Progenitor cell of endocrine pancreas (in vitro differentiated cells): ENCODE measurements around the gene AGO3. TPM values are rescaled to one million over a fixed set of nuclear protein-coding genes. Genes with fewer than 3 reads are reported as not detected.

Source experiments
- DNase-seq: peaks from one replicate; pipeline ENCODE4 v3.0.0; 2021; ENCODE audit warnings: low spot score; ENCODE audit not compliant: unreplicated experiment
- H3K27ac Mint-ChIP-seq: 2 replicates; pipeline ENCODE4 v1.8.0; 2021; ENCODE audit warnings: mild to moderate bottlenecking, moderate library complexity, mixed read lengths
- H3K27me3 Mint-ChIP-seq: 2 replicates; pipeline ENCODE4 v1.8.0; 2021; ENCODE audit warnings: mixed read lengths
- H3K36me3 Mint-ChIP-seq: 2 replicates; pipeline ENCODE4 v1.8.0; 2022; ENCODE audit warnings: mixed read lengths; ENCODE audit not compliant: insufficient read depth
- H3K4me1 Mint-ChIP-seq: 2 replicates; pipeline ENCODE4 v1.8.0; 2021; ENCODE audit warnings: low read depth, mixed read lengths
- H3K4me3 Mint-ChIP-seq: 2 replicates; pipeline ENCODE4 v1.8.0; 2021; ENCODE audit warnings: low read depth, mild to moderate bottlenecking, moderate library complexity, mixed read lengths
- H3K9me3 Mint-ChIP-seq: 2 replicates; pipeline ENCODE4 v1.8.0; 2021; ENCODE audit warnings: low read depth, mixed read lengths
- total RNA-seq: library from RNA; stranded (reverse); gene quantifications from 2 replicates; pipeline ENCODE4 v1.2.1, GENCODE V29; 2021
- TF ChIP-seq, protein P1 (sequence below): fragments of 200-600 bp; sonication (generic); IDR thresholded peaks from one replicate; pipeline ENCODE4 v1.5.0; 2021; ENCODE audit warnings: antibody characterized with exemption, mild to moderate bottlenecking; ENCODE audit not compliant: unreplicated experiment

Gene AGO3
- total RNA-seq, 1 donor from 2014 or later, result 40.8 TPM

DNA sequence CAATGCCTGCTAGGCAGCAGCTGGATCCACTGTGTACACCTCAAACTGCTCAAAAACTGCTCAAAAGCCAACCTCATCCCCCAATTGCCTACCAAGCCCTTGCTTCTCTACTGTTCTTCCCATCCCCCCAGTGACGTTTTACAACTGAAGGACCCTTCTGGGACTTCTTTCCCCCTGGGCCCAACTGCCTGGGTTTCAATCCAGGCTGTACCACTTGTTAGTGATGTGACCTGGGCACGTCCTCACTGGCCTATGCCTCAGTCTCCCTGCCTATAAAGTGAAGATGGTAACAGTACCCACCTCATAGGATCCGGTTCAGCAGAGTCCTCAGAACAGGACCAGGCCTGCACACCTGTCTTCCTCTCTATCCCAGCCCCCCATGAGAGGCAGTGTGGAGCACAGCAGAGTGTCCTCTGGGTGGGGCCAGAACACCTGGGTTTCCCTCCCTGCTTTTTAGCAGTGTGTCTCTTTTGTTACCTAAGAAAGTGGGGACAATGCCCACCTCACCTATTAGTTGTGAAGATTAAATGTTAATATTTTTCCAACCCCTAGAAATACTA lies 151.1 kb downstream of the AGO3 start:
- Mint-ChIP-seq H3K27ac (no peak overlapping the region), H3K27me3 (no peaks in the 10 kb centered on the region), H3K4me3 (no peak overlapping the region), H3K9me3 (no peaks in the 10 kb centered on the region), H3K36me3 (no peaks in the 10 kb centered on the region), H3K4me1 (peaks cover 6% of the 10 kb centered on the region)
- DNase-seq, result no peak
- TF ChIP-seq, protein P1, sequence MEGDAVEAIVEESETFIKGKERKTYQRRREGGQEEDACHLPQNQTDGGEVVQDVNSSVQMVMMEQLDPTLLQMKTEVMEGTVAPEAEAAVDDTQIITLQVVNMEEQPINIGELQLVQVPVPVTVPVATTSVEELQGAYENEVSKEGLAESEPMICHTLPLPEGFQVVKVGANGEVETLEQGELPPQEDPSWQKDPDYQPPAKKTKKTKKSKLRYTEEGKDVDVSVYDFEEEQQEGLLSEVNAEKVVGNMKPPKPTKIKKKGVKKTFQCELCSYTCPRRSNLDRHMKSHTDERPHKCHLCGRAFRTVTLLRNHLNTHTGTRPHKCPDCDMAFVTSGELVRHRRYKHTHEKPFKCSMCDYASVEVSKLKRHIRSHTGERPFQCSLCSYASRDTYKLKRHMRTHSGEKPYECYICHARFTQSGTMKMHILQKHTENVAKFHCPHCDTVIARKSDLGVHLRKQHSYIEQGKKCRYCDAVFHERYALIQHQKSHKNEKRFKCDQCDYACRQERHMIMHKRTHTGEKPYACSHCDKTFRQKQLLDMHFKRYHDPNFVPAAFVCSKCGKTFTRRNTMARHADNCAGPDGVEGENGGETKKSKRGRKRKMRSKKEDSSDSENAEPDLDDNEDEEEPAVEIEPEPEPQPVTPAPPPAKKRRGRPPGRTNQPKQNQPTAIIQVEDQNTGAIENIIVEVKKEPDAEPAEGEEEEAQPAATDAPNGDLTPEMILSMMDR, result no peak

DNA sequence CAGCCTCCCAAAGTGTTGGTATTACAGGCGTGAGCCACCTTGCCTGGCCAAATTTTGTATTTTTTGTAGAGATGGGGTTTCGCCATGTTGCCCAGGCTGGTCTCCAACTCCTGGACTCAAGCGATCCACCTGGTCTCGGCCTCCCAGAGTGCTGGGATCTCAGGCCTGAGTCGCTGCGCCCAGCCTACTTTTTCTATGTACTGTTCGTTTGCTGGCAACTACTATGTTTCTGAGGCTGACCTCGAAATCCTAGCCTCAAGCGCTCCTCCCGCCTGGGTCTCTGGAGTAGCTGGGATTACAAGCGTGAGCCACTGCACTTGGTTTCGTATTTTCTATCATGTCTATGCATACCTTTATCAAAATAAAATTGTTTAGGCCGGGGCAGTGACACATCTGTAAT lies 152.3 kb downstream of the AGO3 start:
- Mint-ChIP-seq H3K4me3 (peak overlapping the region; percentile 73), H3K4me1 (peaks cover 6% of the 10 kb centered on the region), H3K27ac (no peak overlapping the region), H3K27me3 (no peaks in the 10 kb centered on the region), H3K36me3 (no peaks in the 10 kb centered on the region), H3K9me3 (no peaks in the 10 kb centered on the region)
- TF ChIP-seq, protein P1, result no peak
- no peak for DNase-seq

DNA sequence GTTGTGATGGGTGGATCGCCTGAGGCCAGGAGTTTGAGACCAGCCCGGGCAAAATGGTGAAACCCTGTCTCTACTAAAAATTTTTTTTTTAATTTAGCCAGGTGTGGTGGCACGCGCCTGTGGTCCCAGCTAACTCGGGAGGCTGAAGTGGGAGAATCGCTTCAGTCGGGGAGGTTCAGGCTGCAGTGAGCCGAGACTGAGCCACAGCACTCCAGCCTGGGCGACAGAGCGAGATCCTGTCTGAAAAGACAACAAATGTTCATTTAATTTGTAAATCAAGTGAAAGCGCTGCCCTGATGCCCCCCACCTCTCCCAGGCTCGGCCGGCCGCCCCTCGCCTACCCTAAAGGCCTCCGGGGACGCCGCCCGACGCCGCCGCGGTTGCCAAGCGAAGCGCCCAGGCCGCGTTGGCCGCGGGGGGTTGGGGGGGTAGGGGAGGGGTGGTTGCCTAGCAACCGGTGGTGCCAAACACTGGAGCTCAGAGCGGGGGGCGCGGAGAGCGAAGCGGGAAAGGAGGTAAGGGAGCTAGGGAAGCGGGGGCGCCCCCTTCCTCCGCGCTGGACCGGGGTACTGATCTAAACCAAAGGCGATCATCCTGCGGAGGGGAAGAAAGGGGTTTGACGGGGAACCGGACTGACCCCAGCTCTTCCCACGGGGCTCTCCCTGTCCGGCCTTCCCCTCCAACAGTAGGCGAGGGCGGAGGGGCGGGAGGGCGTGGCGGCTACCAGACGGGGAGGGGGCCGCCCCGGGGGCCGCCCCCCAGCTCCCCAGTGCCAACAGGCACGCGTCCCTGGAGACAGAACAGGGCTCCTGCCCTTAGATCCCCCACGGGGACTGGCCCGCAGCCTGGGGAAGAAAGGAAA lies 153.0 kb downstream of the AGO3 start, which contains the start of gene TEKT2:
TSS of gene TEKT2 (plus strand) at position 460 of the 862 bp plus-strand sequence. CDS start 828 bp downstream, outside the sequence.
- Mint-ChIP-seq H3K27me3 (no peaks in the 10 kb centered on the region), H3K27ac (peak within 1 kb of the TSS; percentile 69), H3K4me3 (peak within 1 kb of the TSS; percentile 73), H3K36me3 (no peaks in the 10 kb centered on the region), H3K4me1 (peaks cover 6% of the 10 kb centered on the region), H3K9me3 (no peaks in the 10 kb centered on the region)
- peak; percentile 58 for DNase-seq
- TF ChIP-seq, protein P1, result no peak

DNA sequence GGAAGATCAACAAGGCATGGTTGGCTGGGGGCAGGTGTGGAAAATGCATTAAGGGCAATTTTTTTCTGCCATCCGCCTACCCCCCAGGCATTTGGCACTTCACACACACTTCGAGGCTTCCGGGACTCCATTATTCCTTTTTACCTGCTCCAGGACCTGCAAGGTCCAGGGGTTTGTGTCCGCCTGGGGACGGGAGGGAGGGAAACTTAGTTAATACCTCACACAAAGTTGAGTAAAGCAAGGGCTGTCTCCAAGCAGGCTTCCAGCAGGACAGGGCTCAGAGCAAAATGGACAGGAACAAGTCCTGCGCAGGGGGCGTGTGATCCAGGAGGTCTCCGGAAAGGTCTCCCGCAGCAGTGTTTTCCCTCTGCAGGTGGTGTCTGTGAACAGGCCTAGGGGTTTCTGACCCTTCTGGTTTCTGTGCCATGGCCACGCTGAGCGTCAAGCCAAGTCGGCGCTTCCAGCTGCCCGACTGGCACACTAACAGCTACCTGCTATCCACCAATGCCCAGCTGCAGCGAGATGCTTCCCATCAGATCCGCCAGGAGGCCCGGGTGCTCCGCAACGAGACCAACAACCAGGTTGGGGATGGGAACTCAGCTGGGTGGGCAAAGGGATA lies 153.7 kb downstream of the AGO3 start:
- Mint-ChIP-seq H3K4me3 (peak overlapping the region; percentile 73), H3K4me1 (peaks cover 11% of the 10 kb centered on the region), H3K27ac (peak overlapping the region; percentile 69), H3K27me3 (no peaks in the 10 kb centered on the region), H3K9me3 (no peaks in the 10 kb centered on the region), H3K36me3 (no peaks in the 10 kb centered on the region)
- DNase-seq, result no peak
- TF ChIP-seq, protein P1, result no peak

DNA sequence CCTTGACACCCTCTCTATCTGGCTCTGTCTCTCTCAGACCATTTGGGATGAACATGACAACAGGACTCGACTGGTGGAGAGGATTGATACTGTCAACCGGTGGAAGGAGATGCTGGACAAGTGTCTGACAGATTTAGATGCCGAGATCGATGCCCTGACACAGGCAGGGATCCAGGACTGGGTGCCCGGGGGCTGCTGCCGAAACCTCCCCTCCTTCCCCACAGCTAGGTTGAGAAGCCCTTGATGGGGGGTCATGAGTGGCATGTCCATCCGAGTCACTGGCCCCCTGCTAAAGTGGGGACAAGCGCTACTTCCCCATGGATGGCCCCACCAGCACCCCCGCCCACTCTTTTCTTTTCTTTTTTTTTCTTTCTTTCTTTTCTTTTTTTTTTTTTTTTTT lies 154.2 kb downstream of the AGO3 start:
- Mint-ChIP-seq H3K27ac (no peak overlapping the region), H3K36me3 (no peaks in the 10 kb centered on the region), H3K9me3 (no peaks in the 10 kb centered on the region), H3K4me3 (peak overlapping the region; percentile 73), H3K27me3 (no peaks in the 10 kb centered on the region), H3K4me1 (peaks cover 16% of the 10 kb centered on the region)
- TF ChIP-seq, protein P1, result no peak
- no peak for DNase-seq
